Measurements from ENCODE around the gene SLC5A1.
"Not testable (repeated sequence)": the region's sequence is repeated elsewhere in the genome, so short reads cannot be mapped to it uniquely, and the experiment has no call there.

SLC5A1 gene

GRCh38 chr22:32144496-32145274 lies 101.6 kb downstream of the SLC5A1 start:
- DNase-seq (ENCODE audit: low read depth): no peak

DNA sequence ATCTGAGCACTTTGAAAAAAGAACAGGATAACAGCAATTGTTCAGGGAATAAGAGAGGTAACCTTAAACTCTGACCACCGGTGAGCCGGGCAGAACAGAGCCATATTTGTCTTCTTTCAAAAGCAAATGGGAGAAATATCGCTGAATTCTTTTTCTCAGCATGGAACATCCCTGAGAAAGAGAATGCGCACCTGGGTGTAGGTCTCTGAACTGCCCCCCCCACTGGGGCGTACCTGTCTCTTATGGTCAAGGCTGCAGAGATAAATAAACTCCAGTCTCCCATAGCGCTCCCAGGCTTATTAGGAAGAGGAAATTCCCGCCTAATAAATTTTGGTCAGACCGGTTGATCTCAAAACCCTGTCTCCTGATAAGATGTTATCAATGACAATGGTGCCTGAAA lies 104.1 kb downstream of the SLC5A1 start:
- not testable (repeated sequence) for DNase-seq (ENCODE audit: low read depth)

- not testable (repeated sequence) for DNase-seq (ENCODE audit: low read depth)
These were observed 105.3 kb downstream of the SLC5A1 start for GRCh38 chr22:32148372-32148771.

DNA sequence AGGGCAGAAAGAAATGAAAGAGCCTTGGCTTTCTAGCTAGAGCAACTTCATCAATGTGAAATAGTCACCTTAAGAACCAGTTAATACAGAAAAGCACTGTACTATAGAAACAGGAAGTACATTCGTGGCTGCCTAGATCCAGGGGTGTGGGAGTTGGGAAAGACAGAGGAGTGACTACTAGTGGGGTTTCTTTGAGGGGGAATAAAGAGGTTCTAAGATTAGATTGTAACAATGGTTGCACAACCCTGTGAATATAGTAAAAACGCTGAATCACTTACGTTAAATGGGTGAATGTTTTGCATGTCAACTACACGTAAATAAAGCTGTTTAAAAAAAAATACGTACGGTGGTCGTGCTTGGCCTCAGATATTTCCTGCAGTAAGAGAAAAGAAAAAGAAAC lies 107.6 kb downstream of the SLC5A1 start:
- not testable (repeated sequence) for DNase-seq (ENCODE audit: low read depth)

DNA sequence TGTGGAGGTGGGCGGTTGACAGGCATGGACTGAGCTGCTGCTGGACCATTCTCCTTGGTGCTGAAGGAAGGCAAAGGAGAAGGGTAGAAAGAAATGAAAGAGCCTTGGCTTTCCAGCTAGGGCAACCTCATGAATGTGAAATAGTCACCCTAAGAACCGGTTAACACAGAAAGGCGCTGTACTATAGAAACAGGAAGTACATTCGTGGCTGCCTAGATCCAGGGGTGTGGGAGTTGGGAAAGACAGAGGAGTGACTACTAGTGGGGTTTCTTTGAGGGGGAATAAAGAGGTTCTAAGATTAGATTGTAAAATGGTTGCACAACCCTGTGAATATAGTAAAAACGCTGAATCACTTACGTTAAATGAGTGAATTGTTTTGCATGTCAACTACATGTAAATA lies 108.6 kb downstream of the SLC5A1 start:
- not testable (repeated sequence) for DNase-seq (ENCODE audit: low read depth)

- not testable (repeated sequence) for DNase-seq (ENCODE audit: low read depth)
These were observed 111.7 kb downstream of the SLC5A1 start for GRCh38 chr22:32154727-32155126.

DNA sequence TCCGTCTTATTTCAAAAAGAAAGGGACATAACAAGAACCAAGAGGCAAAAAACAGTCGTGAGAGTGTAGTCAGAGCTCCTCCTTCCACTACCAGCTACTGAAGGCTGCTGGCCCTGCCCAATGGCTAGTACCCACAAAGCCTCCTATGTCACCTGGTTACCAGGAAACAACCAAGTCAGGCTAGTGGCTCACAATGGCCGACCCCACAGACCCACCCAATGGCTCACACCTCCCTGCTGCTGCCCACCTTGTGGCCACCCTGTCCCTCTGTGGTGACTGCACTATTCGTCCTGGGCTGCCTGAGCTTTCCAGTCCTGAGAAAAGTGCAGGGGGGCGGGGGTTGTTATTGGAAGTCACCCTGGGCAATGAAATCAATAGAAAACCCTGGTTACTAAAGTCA lies 114.6 kb downstream of the SLC5A1 start:
- DNase-seq (ENCODE audit: low read depth): not testable (repeated sequence)

DNA sequence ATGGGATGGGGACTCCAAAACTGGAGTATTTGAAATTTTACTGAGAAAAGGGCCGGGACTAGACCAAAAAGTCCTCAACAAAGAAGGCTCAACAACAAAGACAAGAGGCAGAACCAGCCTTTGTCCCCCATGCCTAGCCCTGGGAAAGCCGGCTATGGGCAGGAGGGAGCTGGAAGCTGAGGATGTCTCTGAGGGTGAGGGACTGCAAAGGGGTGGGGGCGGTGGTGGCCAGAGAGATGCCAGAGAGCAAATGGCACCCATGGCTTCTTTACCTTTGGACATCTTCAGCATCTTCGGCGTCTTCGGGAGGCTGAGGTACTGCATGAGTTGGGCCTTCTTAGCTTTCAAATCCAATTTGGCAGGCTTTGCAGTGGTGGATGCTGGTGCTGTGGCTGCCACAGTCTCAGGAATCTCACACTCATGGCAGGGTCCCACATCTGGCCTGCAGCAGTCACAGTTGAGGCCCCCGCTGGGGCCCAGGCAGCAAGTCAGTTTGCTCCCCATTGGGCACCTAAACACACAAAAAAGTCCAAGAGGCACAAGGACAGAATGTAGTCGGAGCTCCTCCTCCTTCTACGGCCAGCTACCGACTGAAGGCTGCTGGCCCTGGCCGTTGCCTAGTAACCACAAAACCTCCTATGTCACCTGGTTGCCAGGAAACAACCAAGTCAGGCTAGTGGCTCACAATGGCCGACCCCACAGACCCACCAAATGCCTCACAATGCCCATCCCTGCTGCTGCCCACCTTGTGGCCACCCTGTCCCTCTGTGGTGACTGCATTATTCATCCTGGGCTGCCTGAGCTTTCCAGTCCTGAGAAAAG lies 115.9 kb downstream of the SLC5A1 start, which contains the start of gene C22orf42:
Gene C22orf42, minus strand, starts transcription at position 592 of the 822 bp plus-strand sequence. Its CDS starts 88 bp downstream, at position 504.
- DNase-seq (ENCODE audit: low read depth): no peak

DNA sequence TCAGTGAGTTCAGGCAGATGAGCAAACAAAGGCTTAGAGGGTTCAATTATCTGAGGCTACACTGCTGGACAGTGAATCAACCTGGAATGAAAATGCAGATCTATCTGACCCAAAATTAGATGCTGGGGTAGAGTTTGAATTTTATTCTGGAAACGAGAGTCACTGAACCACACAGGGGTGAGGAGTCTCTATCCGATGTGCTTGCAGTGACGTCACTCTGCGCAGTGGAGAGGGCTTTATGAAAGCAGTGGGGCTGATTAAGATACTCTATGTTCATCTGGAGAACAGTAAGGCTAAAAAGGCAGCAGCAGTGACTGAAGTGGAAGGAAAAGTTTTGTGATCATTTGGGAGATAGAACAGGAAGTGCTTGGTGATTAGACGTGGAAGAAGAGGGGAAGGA lies 117.3 kb downstream of the SLC5A1 start:
- DNase-seq (ENCODE audit: low read depth): not testable (repeated sequence)

Measured in EH (cell line).